GM12891 (cell line): ENCODE results near the gene SIPA1L3.

ENCODE experiments used
- DNase-seq: peaks from one replicate; pipeline ENCODE4 v3.0.0; 2011; ENCODE audit warnings: low spot score; ENCODE audit not compliant: insufficient read length
- FAIRE-seq: peaks from 2 replicates; lab custom pipeline; 2011; peaks lifted over from hg19 to GRCh38; lab: Jason Lieb, UNC
- PAX5 ChIP-seq: IDR thresholded peaks from 2 replicates; pipeline ENCODE4 v1.6.1; 2011; ENCODE audit warnings: low read length, moderate library complexity, mild to moderate bottlenecking; ENCODE audit not compliant: insufficient read depth, severe bottlenecking
- POLR2A ChIP-seq: IDR thresholded peaks from 2 replicates; pipeline ENCODE4 v1.6.1; 2011; ENCODE audit warnings: low read depth, low read length, control low read depth
- POLR2AphosphoS5 ChIP-seq: IDR thresholded peaks from 2 replicates; pipeline ENCODE4 v1.6.1; 2011; ENCODE audit warnings: low read depth, low read length, control low read depth
- POU2F2 ChIP-seq: IDR thresholded peaks from 2 replicates; pipeline ENCODE4 v1.6.1; 2011; ENCODE audit warnings: low read depth, mild to moderate bottlenecking, control low read depth, low read length, moderate library complexity
- SPI1 ChIP-seq: IDR thresholded peaks from 2 replicates; pipeline ENCODE4 v1.6.1; 2011; ENCODE audit warnings: low read depth, low read length, control low read depth
- TAF1 ChIP-seq: IDR thresholded peaks from 2 replicates; pipeline ENCODE4 v1.6.1; 2011; ENCODE audit warnings: low read depth, low read length, control low read depth

The SIPA1L3 gene

DNA sequence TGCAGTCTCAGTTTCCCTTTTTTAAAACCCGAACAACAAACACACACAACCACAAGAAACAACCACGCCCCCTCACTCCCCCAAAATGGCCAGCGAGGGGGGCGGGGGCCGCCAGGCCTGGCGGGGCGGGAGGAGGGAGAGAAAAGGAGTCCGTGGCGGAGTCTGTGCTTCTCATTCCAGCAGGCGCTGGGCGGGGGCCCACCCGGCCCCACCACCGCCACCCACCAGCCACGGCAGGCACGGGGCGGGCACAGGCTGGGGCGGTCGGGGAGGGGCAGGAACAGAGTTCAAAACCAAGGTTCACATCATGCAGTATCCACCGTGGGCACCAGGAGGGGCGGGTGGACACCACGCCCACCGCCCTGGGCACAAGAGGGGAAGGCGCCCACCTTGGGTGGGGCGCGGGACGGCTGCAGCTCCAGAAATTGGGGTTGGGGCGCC is 304.2 kb downstream of the SIPA1L3 start:
- FAIRE-seq (no peak), DNase-seq (no peak)
- TF ChIP-seq POLR2AphosphoS5, result no peak
- no peak for TF ChIP-seq POLR2A
- no peak for TF ChIP-seq SPI1
- TF ChIP-seq PAX5, result no peak
- no peak for TF ChIP-seq POU2F2

- DNase-seq (no peak), FAIRE-seq (no peak)
- TF ChIP-seq POLR2AphosphoS5, result no peak
- no peak for TF ChIP-seq POLR2A
- TF ChIP-seq TAF1, result no peak
- TF ChIP-seq POU2F2, result no peak
- TF ChIP-seq SPI1, result no peak
- no peak for TF ChIP-seq PAX5
Observed at GRCh38 chr19:38211766-38212165, 304.8 kb downstream of the SIPA1L3 start.

DNA sequence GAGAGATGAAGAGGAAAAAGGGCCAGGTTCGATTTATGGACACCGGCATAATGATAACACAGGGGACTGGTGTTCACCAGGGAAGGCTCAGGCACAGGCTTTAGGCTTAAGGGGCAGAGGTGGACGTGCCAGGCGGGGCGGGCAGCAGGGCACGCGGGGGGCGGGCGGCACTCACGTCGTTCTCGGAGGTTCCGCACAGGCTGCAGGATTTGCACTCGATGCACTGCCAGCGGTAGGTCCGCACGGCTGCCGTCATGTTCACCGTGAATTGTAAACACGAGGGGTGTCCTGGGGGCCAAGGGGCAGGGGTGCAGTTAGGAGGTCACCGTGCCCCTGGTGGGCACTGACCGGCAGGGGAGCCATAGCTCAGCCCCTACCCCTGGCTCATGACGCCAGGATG is 306.5 kb downstream of the SIPA1L3 start:
- DNase-seq (no peak), FAIRE-seq (no peak)
- TF ChIP-seq POU2F2, result no peak
- no peak for TF ChIP-seq SPI1
- TF ChIP-seq TAF1, result no peak
- no peak for TF ChIP-seq POLR2A
- no peak for TF ChIP-seq POLR2AphosphoS5
- TF ChIP-seq PAX5, result no peak

- FAIRE-seq (peak; percentile 97), DNase-seq (no peak)
- TF ChIP-seq SPI1, result no peak
- no peak for TF ChIP-seq POLR2AphosphoS5
- no peak for TF ChIP-seq PAX5
- peak; percentile 24; the same call in 1 of the 2 replicates for TF ChIP-seq POU2F2
Observed at GRCh38 chr19:38213911-38214625, 307.1 kb downstream of the SIPA1L3 start.

DNA sequence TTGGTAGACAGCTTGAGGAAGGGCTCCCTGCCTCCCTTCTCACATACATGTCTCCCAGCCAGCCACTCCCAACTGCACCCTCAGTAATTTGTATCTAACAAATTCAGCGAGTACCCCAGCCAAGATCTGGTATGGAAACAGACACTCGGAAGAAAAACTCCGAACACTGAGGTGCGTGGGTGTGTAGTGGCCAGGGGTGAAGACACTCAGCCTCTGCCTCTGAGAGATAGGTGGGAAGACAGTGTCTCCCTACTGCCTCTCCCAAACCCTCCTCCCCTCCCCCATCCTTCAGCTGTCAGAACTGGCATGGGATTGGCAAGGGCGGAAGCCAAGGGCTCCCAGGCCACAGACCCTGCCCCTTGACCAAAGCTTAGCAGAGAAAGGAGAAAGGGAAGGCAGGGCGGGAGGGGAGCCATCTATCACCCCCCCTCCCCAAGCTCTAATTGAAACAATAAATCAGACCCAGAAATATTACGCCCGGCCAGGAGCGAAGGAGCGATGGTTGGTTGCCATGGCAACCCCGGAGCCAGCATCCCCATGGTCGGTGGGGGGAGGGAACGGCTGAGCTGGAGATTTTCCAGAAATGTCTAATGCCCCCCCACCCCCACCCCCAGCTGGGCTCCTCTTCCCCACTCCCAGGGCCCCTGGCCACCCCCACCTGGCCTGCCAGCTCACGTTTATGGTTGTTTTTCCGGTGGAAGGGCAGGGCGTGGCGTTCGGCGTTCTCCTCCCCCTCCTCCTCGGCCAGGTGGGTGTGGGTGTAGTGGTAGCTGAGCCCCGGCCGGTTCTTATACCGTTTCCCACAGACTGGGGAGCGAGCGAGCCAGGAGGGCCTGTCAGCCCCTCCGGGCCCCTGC is 310.0 kb downstream of the SIPA1L3 start:
- TF ChIP-seq SPI1 (no peak), POLR2A (no peak), TAF1 (no peak), PAX5 (no peak), POLR2AphosphoS5 (no peak), POU2F2 (no peak)
- FAIRE-seq, result no peak
- DNase-seq, result no peak

GRCh38 chr19:38218204-38218603 is 311.2 kb downstream of the SIPA1L3 start:
- no peak for TF ChIP-seq SPI1
- no peak for TF ChIP-seq POU2F2
- no peak for TF ChIP-seq POLR2AphosphoS5
- TF ChIP-seq PAX5, result no peak
- TF ChIP-seq POLR2A, result no peak
- no peak for TF ChIP-seq TAF1
- no peak for DNase-seq
- no peak for FAIRE-seq

DNA sequence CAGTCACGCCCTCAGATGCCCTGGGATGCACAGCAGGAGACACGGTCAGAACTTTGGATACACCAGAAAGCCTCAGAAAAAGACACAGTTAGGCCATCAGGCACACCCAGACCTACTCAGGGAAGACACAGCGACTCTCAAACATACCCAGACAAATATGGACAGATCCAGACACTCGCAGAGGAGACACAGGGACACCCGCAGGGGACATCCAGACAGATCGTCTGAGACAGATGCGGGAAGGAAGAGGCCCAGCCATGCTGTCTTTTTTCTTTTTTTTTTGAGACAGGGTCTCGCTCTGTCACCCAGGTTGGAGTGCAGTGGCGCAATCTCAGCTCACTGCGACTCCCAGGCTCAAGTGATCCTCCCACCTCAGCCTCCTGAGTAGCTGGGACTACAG is 312.2 kb downstream of the SIPA1L3 start:
- FAIRE-seq (no peak), DNase-seq (no peak)
- TF ChIP-seq SPI1 (no peak), POU2F2 (no peak), POLR2A (no peak), PAX5 (no peak), TAF1 (no peak)

DNA sequence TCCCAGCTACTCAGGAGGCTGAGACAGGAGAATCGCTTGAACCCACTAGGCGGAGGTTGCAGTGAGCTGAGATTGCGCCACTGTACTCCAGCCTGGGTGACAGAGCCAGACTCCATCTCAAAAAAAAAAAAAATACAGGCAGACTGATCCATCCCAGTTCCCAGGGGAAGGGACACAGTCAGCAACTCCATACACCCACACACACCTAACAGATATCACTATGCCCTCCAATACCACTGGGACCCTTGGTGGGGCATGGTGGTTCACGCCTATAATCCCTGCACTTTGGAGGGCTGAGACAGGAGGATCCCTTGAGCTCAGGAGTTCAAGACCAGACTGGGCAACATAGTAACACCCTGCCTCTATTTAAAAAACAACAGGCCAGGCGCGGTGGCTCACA is 314.4 kb downstream of the SIPA1L3 start:
- DNase-seq (no peak), FAIRE-seq (no peak)
- no peak for TF ChIP-seq POU2F2
- no peak for TF ChIP-seq POLR2A
- no peak for TF ChIP-seq PAX5
- TF ChIP-seq SPI1, result no peak
- TF ChIP-seq TAF1, result no peak
- TF ChIP-seq POLR2AphosphoS5, result no peak

DNA sequence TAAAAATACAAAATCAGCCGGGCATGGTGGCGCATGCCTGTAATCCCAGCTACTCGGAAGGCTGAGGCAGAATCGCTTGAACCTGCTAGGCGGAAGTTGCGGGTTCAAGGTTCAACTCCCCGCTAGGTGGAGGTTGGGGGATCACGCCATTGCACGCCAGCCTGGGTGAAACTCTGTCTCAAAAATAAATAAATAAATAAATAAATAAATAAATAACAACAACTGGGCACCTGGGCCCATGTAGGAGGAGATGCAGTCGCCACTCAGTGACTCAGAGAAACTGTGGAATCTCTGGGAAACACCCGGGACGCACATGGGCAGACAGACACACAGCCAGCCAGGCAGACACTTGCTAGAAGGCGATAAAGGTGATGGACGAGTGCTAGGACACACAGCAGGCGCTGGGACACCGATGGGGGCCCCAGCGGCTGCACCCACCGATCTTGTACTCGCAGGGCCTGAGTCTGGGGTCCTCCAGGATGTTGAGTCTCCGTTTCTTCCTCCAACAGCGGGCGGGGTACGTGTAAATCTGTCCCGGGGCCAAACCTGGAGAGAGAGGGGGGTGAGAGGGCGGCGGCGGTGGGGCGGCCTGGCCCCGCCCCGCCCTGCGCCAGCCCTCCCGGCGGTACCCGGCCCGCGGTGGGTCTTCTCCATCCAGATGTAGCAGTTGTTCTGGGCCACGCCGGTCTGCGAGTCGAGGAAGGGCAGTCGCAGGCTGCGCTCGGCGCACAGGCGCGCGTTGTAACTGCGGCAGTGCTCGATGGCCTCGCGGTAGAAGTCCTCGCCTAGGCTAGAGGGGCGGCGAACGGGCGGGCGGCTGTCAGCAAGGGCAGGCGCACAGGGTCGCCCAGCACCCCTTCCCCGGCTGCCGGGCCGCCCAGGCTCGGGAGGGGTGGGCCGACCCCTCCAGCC is 315.2 kb downstream of the SIPA1L3 start:
- FAIRE-seq, result no peak
- no peak for TF ChIP-seq POLR2A
- no peak for TF ChIP-seq PAX5
- TF ChIP-seq TAF1, result no peak
- TF ChIP-seq POLR2AphosphoS5, result no peak
- TF ChIP-seq SPI1, result no peak
- DNase-seq, result no peak
